PFSK-1 (cell line): ENCODE results near the gene NBL1.

Experiments used
- FOXP2 ChIP-seq: optimal IDR thresholded peaks from 2 replicates; pipeline ENCODE3; 2011; ENCODE audit warnings: borderline replicate concordance, control low read depth, inconsistent platforms; ENCODE audit not compliant: insufficient read depth; ENCODE audit errors: extremely low read length, extremely low read depth
- POLR2AphosphoS5 ChIP-seq: IDR thresholded peaks from 2 replicates; pipeline ENCODE4 v1.6.1; 2012; ENCODE audit warnings: low read depth, mild to moderate bottlenecking, control low read depth, low read length, moderate library complexity
- SIN3A ChIP-seq: IDR thresholded peaks from 2 replicates; pipeline ENCODE4 v1.6.1; 2012; ENCODE audit warnings: mild to moderate bottlenecking, low read length, moderate library complexity, borderline replicate concordance; ENCODE audit not compliant: insufficient read depth
- TF ChIP-seq, protein P1 (sequence below), 2 experiments: IDR thresholded peaks; 2 replicates each; pipeline versions ENCODE4 v1.6.1 to v1.8.0; 2011 to 2012; ENCODE audit warnings: low read depth in 2 of 2, low read length in 2 of 2, control low read depth in 1 of 2, inconsistent platforms in 1 of 2, mild to moderate bottlenecking in 1 of 2, moderate library complexity in 1 of 2; ENCODE audit not compliant: insufficient read depth in 1 of 2

GRCh38 chr1:19662313-19662712, 18.2 kb downstream of the NBL1 start:
- TF ChIP-seq FOXP2 (no peak), SIN3A (no peak), POLR2AphosphoS5 (no peak)
- TF ChIP-seq, protein P1, sequence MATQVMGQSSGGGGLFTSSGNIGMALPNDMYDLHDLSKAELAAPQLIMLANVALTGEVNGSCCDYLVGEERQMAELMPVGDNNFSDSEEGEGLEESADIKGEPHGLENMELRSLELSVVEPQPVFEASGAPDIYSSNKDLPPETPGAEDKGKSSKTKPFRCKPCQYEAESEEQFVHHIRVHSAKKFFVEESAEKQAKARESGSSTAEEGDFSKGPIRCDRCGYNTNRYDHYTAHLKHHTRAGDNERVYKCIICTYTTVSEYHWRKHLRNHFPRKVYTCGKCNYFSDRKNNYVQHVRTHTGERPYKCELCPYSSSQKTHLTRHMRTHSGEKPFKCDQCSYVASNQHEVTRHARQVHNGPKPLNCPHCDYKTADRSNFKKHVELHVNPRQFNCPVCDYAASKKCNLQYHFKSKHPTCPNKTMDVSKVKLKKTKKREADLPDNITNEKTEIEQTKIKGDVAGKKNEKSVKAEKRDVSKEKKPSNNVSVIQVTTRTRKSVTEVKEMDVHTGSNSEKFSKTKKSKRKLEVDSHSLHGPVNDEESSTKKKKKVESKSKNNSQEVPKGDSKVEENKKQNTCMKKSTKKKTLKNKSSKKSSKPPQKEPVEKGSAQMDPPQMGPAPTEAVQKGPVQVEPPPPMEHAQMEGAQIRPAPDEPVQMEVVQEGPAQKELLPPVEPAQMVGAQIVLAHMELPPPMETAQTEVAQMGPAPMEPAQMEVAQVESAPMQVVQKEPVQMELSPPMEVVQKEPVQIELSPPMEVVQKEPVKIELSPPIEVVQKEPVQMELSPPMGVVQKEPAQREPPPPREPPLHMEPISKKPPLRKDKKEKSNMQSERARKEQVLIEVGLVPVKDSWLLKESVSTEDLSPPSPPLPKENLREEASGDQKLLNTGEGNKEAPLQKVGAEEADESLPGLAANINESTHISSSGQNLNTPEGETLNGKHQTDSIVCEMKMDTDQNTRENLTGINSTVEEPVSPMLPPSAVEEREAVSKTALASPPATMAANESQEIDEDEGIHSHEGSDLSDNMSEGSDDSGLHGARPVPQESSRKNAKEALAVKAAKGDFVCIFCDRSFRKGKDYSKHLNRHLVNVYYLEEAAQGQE (IDR thresholded peaks at IDR 0.05; ENCODE audit: insufficient read depth in 1 of 2, low read depth in 2 of 2, low read length in 2 of 2) = no peak
